NCI-H2227 treated with DMSO at 0.1 percent for 48 hours (cell line): Measurements from ENCODE around the gene TMEM88.

ENCODE experiments used
- DNase-seq: peaks from one replicate; lab custom pipeline; 2025; lab: John Stamatoyannopoulos, UW

TMEM88 gene

GRCh38 chr17:7833011-7833794 is 21.7 kb upstream of the TMEM88 start:
- DNase-seq, result no peak

GRCh38 chr17:7833795-7834541 is 20.9 kb upstream of the TMEM88 start, which contains the start of gene KDM6B:
KDM6B (plus strand) TSS chr17:7834217; CDS start chr17:7845555, 11,338 bp downstream.
- DNase-seq, result peak; percentile 84

- DNase-seq, result no peak
These were observed 20.3 kb upstream of the TMEM88 start for GRCh38 chr17:7834542-7834956.

GRCh38 chr17:7834957-7835813 is 19.7 kb upstream of the TMEM88 start:
- peak; percentile 87 for DNase-seq

- peak; percentile 40 for DNase-seq
These were observed 18.9 kb upstream of the TMEM88 start for GRCh38 chr17:7835814-7836595.

GRCh38 chr17:7836596-7837407 is 18.1 kb upstream of the TMEM88 start:
- peak; percentile 89 for DNase-seq

GRCh38 chr17:7837408-7838088 is 17.3 kb upstream of the TMEM88 start:
- DNase-seq, result no peak

- peak; percentile 53 for DNase-seq
These were observed 16.5 kb upstream of the TMEM88 start for GRCh38 chr17:7838090-7839075.

GRCh38 chr17:7839190-7839875 is 15.5 kb upstream of the TMEM88 start:
- DNase-seq, result no peak

GRCh38 chr17:7839876-7840261 is 15.0 kb upstream of the TMEM88 start:
- no peak for DNase-seq

- DNase-seq, result no peak
These were observed 14.4 kb upstream of the TMEM88 start for GRCh38 chr17:7840441-7840840.

GRCh38 chr17:7840875-7841274 is 14.0 kb upstream of the TMEM88 start:
- DNase-seq, result no peak

GRCh38 chr17:7841396-7841914 is 13.4 kb upstream of the TMEM88 start:
- DNase-seq, result peak; percentile 33

GRCh38 chr17:7841915-7842379 is 12.9 kb upstream of the TMEM88 start:
- DNase-seq, result peak; percentile 78

GRCh38 chr17:7842380-7843256 is 12.2 kb upstream of the TMEM88 start:
- peak; percentile 14 for DNase-seq

GRCh38 chr17:7843257-7843535 is 11.7 kb upstream of the TMEM88 start:
- DNase-seq, result no peak
